ENCODE measurements around the gene TSPAN6.

The TSPAN6 gene

GRCh38 chrX:100593581-100593980 is 43.0 kb downstream of the TSPAN6 start:
- TF ChIP-seq TSHZ2 (CRISPR knock-in tag; IDR thresholded peaks at IDR 0.05), result no peak
- TF ChIP-seq RARB (CRISPR knock-in tag; IDR thresholded peaks at IDR 0.05), result no peak
- TF ChIP-seq BACH2 (CRISPR knock-in tag; IDR thresholded peaks at IDR 0.05; ENCODE audit: borderline replicate concordance), result no peak
- no peak for TF ChIP-seq ESRRG (CRISPR knock-in tag; IDR thresholded peaks at IDR 0.05)
- no peak for TF ChIP-seq POU6F1 (CRISPR knock-in tag; IDR thresholded peaks at IDR 0.05; ENCODE audit: borderline replicate concordance, low read depth)
- no peak for TF ChIP-seq ZNF565 (CRISPR knock-in tag; conservative IDR thresholded peaks at IDR 0.05; ENCODE audit: low read depth)
- TF ChIP-seq TCF4 (CRISPR knock-in tag; IDR thresholded peaks at IDR 0.05; ENCODE audit: borderline replicate concordance), result no peak
- no peak for TF ChIP-seq ARNTL (CRISPR knock-in tag; IDR thresholded peaks at IDR 0.05; ENCODE audit: borderline replicate concordance, low read depth)
- no peak for TF ChIP-seq ZFP3 (CRISPR knock-in tag; IDR thresholded peaks at IDR 0.05)
- no peak for TF ChIP-seq CSRNP3 (CRISPR knock-in tag; IDR thresholded peaks at IDR 0.05)
- no peak for TF ChIP-seq ZNF8 (CRISPR knock-in tag; IDR thresholded peaks at IDR 0.05)
- no peak for TF ChIP-seq PATZ1 (CRISPR knock-in tag; IDR thresholded peaks at IDR 0.05; ENCODE audit: borderline replicate concordance)
- no peak for TF ChIP-seq PPARA (CRISPR knock-in tag; IDR thresholded peaks at IDR 0.05; ENCODE audit: borderline replicate concordance)
- TF ChIP-seq CREB5 (CRISPR knock-in tag; IDR thresholded peaks at IDR 0.05; ENCODE audit: low read depth), result no peak
- TF ChIP-seq CSDC2 (CRISPR knock-in tag; IDR thresholded peaks at IDR 0.05), result no peak
- TF ChIP-seq TOX (CRISPR knock-in tag; IDR thresholded peaks at IDR 0.05; ENCODE audit: borderline replicate concordance), result no peak
- no peak for TF ChIP-seq ZNF70 (CRISPR knock-in tag; IDR thresholded peaks at IDR 0.05)
- TF ChIP-seq GLIS3 (CRISPR knock-in tag; IDR thresholded peaks at IDR 0.05), result no peak
- no peak for ATAC-seq

GRCh38 chrX:100593126-100593525 is 43.5 kb downstream of the TSPAN6 start:
- ATAC-seq, result no peak
- no peak for TF ChIP-seq TSHZ2 (CRISPR knock-in tag; IDR thresholded peaks at IDR 0.05)
- TF ChIP-seq PPARA (CRISPR knock-in tag; IDR thresholded peaks at IDR 0.05; ENCODE audit: borderline replicate concordance), result no peak
- no peak for TF ChIP-seq ZC3H10 (CRISPR knock-in tag; IDR thresholded peaks at IDR 0.05)
- TF ChIP-seq TCF4 (CRISPR knock-in tag; IDR thresholded peaks at IDR 0.05; ENCODE audit: borderline replicate concordance), result no peak
- no peak for TF ChIP-seq CSRNP3 (CRISPR knock-in tag; IDR thresholded peaks at IDR 0.05)
- TF ChIP-seq BACH2 (CRISPR knock-in tag; IDR thresholded peaks at IDR 0.05; ENCODE audit: borderline replicate concordance), result no peak
- TF ChIP-seq ESRRG (CRISPR knock-in tag; IDR thresholded peaks at IDR 0.05), result no peak

Data from SK-N-SH treated with all-trans-retinoic acid at 6 μM for 48 hours (cell line).